Large intestine (tissue), 3 donors: Measurements from ENCODE around the gene CTBP2. TPM values are rescaled to one million over a fixed set of nuclear protein-coding genes. Genes with fewer than 3 reads are reported as not detected.

Source experiments
- DNase-seq, 2 donors: peaks; one replicate each; pipeline versions ENCODE4 v3.0.0 to v3.0.0-alpha.2; 2013
- H3K27ac ChIP-seq: one replicate; pipeline ENCODE4 v1.5.1; 2013; ENCODE audit warnings: low read length
- H3K27me3 ChIP-seq: 2 replicates; pipeline ENCODE4 v1.6.1; 2013; ENCODE audit warnings: low read length; ENCODE audit not compliant: control insufficient read depth, insufficient read depth
- H3K36me3 ChIP-seq: 2 replicates; pipeline ENCODE4 v1.6.1; 2013; ENCODE audit warnings: low read length; ENCODE audit not compliant: control insufficient read depth, insufficient read depth
- H3K4me1 ChIP-seq: one replicate; pipeline ENCODE4 v1.6.1; 2013; ENCODE audit warnings: low read length; ENCODE audit not compliant: control insufficient read depth, insufficient read depth
- H3K4me3 ChIP-seq: one replicate; pipeline ENCODE4 v1.5.1; 2013; ENCODE audit warnings: low read length
- H3K9me3 ChIP-seq: one replicate; pipeline ENCODE4 v1.6.1; 2013; ENCODE audit warnings: mild to moderate bottlenecking, low read depth, low read length, moderate library complexity; ENCODE audit not compliant: control insufficient read depth
- WGBS: methylation state at CpG from one replicate; pipeline ENCODE4 v1.1.5; 2013; ENCODE audit warnings: low lambda C conversion rate; ENCODE audit not compliant: insufficient coverage; 5-methylcytosine and 5-hydroxymethylcytosine counted together
- polyA plus RNA-seq: library from polyadenylated mRNA; unstranded; fragments of 120-200 nt; gene quantifications from one replicate; pipeline ENCODE4 v1.2.1, GENCODE V29; 2013

Gene CTBP2
- polyA plus RNA-seq, 1 donor = 60.1 TPM

GRCh38 chr10:125023862-125024496, 136.4 kb downstream of the CTBP2 start:
- Histone ChIP-seq H3K27me3 (no peaks in the 10 kb centered on the region), H3K27ac (peak overlapping the region; percentile 41), H3K36me3 (peaks cover 62% of the 10 kb centered on the region), H3K4me3 (no peak overlapping the region), H3K9me3 (no peaks in the 10 kb centered on the region), H3K4me1 (peaks cover 15% of the 10 kb centered on the region)
- DNase-seq = peak in 1 of 2 donors; percentile 56
- WGBS = 15% methylated on average over 2 of the region's 26 CpGs

GRCh38 chr10:125023255-125023654, 137.1 kb downstream of the CTBP2 start:
- Histone ChIP-seq H3K27me3 (no peaks in the 10 kb centered on the region), H3K4me3 (no peak overlapping the region), H3K36me3 (peaks cover 60% of the 10 kb centered on the region), H3K27ac (peak overlapping the region; percentile 44), H3K9me3 (no peaks in the 10 kb centered on the region), H3K4me1 (peaks cover 15% of the 10 kb centered on the region)
- whole genome bisulfite sequencing = no CpG with 5 or more reads among the region's 21 CpGs
- peak in 1 of 2 donors; percentile 60 for DNase-seq

- H3K4me3 ChIP-seq = no peak overlapping the region
- no peaks in the 10 kb centered on the region for H3K9me3 ChIP-seq
- peaks cover 15% of the 10 kb centered on the region for H3K4me1 ChIP-seq
- no peaks in the 10 kb centered on the region for H3K27me3 ChIP-seq
- 100% methylated on average over 3 of the region's 8 CpGs for WGBS
- peak overlapping the region; percentile 44 for H3K27ac ChIP-seq
- H3K36me3 ChIP-seq = peaks cover 59% of the 10 kb centered on the region
- DNase-seq = no peak
Observed at GRCh38 chr10:125022671-125023070, 137.7 kb downstream of the CTBP2 start.

GRCh38 chr10:125021686-125022344, 138.5 kb downstream of the CTBP2 start:
- no peak overlapping the region for H3K27ac ChIP-seq
- whole genome bisulfite sequencing = no CpG with 5 or more reads among the region's 17 CpGs
- H3K4me3 ChIP-seq = no peak overlapping the region
- no peak for DNase-seq
- no peaks in the 10 kb centered on the region for H3K27me3 ChIP-seq
- no peaks in the 10 kb centered on the region for H3K9me3 ChIP-seq
- peaks cover 15% of the 10 kb centered on the region for H3K4me1 ChIP-seq
- H3K36me3 ChIP-seq = peaks cover 59% of the 10 kb centered on the region

GRCh38 chr10:125020871-125021270, 139.5 kb downstream of the CTBP2 start:
- no CpG with 5 or more reads among the region's 9 CpGs for WGBS
- H3K36me3 ChIP-seq = peaks cover 57% of the 10 kb centered on the region
- no peak overlapping the region for H3K27ac ChIP-seq
- H3K9me3 ChIP-seq = no peaks in the 10 kb centered on the region
- peaks cover 15% of the 10 kb centered on the region for H3K4me1 ChIP-seq
- H3K27me3 ChIP-seq = no peaks in the 10 kb centered on the region
- no peak overlapping the region for H3K4me3 ChIP-seq
- no peak for DNase-seq

GRCh38 chr10:125020386-125020785, 140.0 kb downstream of the CTBP2 start:
- DNase-seq = no peak
- peaks cover 15% of the 10 kb centered on the region for H3K4me1 ChIP-seq
- peaks cover 55% of the 10 kb centered on the region for H3K36me3 ChIP-seq
- H3K9me3 ChIP-seq = no peaks in the 10 kb centered on the region
- H3K27me3 ChIP-seq = no peaks in the 10 kb centered on the region
- no peak overlapping the region for H3K27ac ChIP-seq
- no peak overlapping the region for H3K4me3 ChIP-seq
- WGBS = no CpG with 5 or more reads among the region's 17 CpGs

- peaks cover 64% of the 10 kb centered on the region for H3K36me3 ChIP-seq
- H3K9me3 ChIP-seq = no peaks in the 10 kb centered on the region
- DNase-seq = no peak
- peaks cover 13% of the 10 kb centered on the region for H3K4me1 ChIP-seq
- no CpG with 5 or more reads among the region's 9 CpGs for WGBS
- H3K27ac ChIP-seq = no peak overlapping the region
- no peaks in the 10 kb centered on the region for H3K27me3 ChIP-seq
- H3K4me3 ChIP-seq = no peak overlapping the region
Observed at GRCh38 chr10:125018576-125019143, 141.7 kb downstream of the CTBP2 start.

GRCh38 chr10:125017547-125018298, 142.6 kb downstream of the CTBP2 start:
- Histone ChIP-seq H3K27me3 (no peaks in the 10 kb centered on the region), H3K9me3 (no peaks in the 10 kb centered on the region), H3K4me3 (no peak overlapping the region), H3K36me3 (peaks cover 63% of the 10 kb centered on the region), H3K4me1 (peaks cover 10% of the 10 kb centered on the region), H3K27ac (no peak overlapping the region)
- no peak for DNase-seq
- WGBS = no CpG with 5 or more reads among the region's 12 CpGs

- Histone ChIP-seq H3K36me3 (peaks cover 66% of the 10 kb centered on the region), H3K27ac (peak overlapping the region; percentile 30), H3K27me3 (no peaks in the 10 kb centered on the region), H3K9me3 (no peaks in the 10 kb centered on the region), H3K4me3 (no peak overlapping the region), H3K4me1 (peaks cover 12% of the 10 kb centered on the region)
- peak in 1 of 2 donors; percentile 25 for DNase-seq
- no CpG with 5 or more reads among the region's 14 CpGs for WGBS
Observed at GRCh38 chr10:125016611-125017202, 143.7 kb downstream of the CTBP2 start.

GRCh38 chr10:125016123-125016522, 144.2 kb downstream of the CTBP2 start:
- Histone ChIP-seq H3K27ac (no peak overlapping the region), H3K4me1 (peaks cover 13% of the 10 kb centered on the region), H3K27me3 (no peaks in the 10 kb centered on the region), H3K9me3 (no peaks in the 10 kb centered on the region), H3K4me3 (no peak overlapping the region), H3K36me3 (peaks cover 69% of the 10 kb centered on the region)
- no CpG with 5 or more reads among the region's 10 CpGs for WGBS
- no peak for DNase-seq
